GM12878 (cell line): ENCODE data around the gene NELFB. TPM values are rescaled to one million over a fixed set of nuclear protein-coding genes. Genes with fewer than 3 reads are reported as not detected.

ENCODE experiments used
- ATAC-seq: fragments of 200-7000 bp; cut with Tn5 transposase; 3 replicates; pipeline ENCODE4 v1.9.1; 2020; ENCODE audit warnings: mild to moderate bottlenecking, moderate library complexity
- BruUV-seq: library from RNA; stranded (reverse); fragments of 400-500 nt; replicated peaks from 2 replicates; lab custom pipeline; 2021; lab: Mats Ljungman, UMichigan
- CTCF ChIA-PET: fragments of 300-600 bp; sonication (Branson Sonifier 250); formaldehyde crosslinking; extraction: SDS; loops from one replicate; lab custom pipeline; 2021; ENCODE audit warnings: inconsistent platforms; lab: Yijun Ruan, JAX
- POLR2A ChIA-PET: fragments of 350-600 bp; formaldehyde crosslinking; extraction: SDS; loops from one replicate; lab custom pipeline; 2021; ENCODE audit warnings: inconsistent platforms; lab: Charles Lee
- RAD21 ChIA-PET: fragments of 300-600 bp; sonication (Branson Sonifier 250); formaldehyde crosslinking; loops from one replicate; lab custom pipeline; 2023; ENCODE audit warnings: antibody characterized with exemption; ENCODE audit not compliant: unreplicated experiment; lab: Charles Lee
- SMC1A ChIA-PET: fragments of 300-600 bp; sonication (Branson Sonifier 250); formaldehyde crosslinking; loops from one replicate; lab custom pipeline; 2023; ENCODE audit not compliant: unreplicated experiment, uncharacterized antibody; lab: Charles Lee
- DNase-seq: peaks from one replicate; pipeline ENCODE4 v3.0.0-alpha.2; 2011; ENCODE audit warnings: low read depth, low spot score
- FAIRE-seq: peaks from 3 replicates; lab custom pipeline; 2011; peaks lifted over from hg19 to GRCh38; lab: Jason Lieb, UNC
- H2AFZ ChIP-seq: 2 replicates; pipeline ENCODE4 v1.6.0; 2011; ENCODE audit warnings: low read depth, low read length, control low read depth; ENCODE audit not compliant: control insufficient read depth
- H3K27ac ChIP-seq: 2 replicates; pipeline ENCODE4 v1.5.1; 2011; ENCODE audit warnings: control low read depth; ENCODE audit not compliant: control insufficient read depth, insufficient read depth
- H3K27me3 ChIP-seq, 2 experiments: replicated peaks in 1 of 2; 2 replicates each; pipeline versions ENCODE4 v1.6.0 to v1.6.1; 2011; ENCODE audit warnings: low read length in 1 of 2; ENCODE audit not compliant: control insufficient read depth in 2 of 2, insufficient read depth in 2 of 2
- H3K36me3 ChIP-seq, 2 experiments: 2 replicates each; pipeline ENCODE4 v1.5.1; 2011; ENCODE audit warnings: low read length in 1 of 2; ENCODE audit not compliant: control insufficient read depth in 2 of 2, insufficient read depth in 2 of 2
- H3K4me1 ChIP-seq: 2 replicates; pipeline ENCODE4 v1.6.1; 2011; ENCODE audit warnings: mild to moderate bottlenecking, low read length, moderate library complexity, mixed read lengths; ENCODE audit not compliant: control insufficient read depth, insufficient read depth
- H3K4me2 ChIP-seq: 2 replicates; pipeline ENCODE4 v1.6.0; 2011; ENCODE audit warnings: control low read depth; ENCODE audit not compliant: control insufficient read depth, insufficient read depth
- H3K4me3 ChIP-seq: fragments of 200-600 bp; sonication (generic); 2 replicates; pipeline ENCODE4 v1.5.1; 2016
- H3K79me2 ChIP-seq: 2 replicates; pipeline ENCODE4 v1.6.0; 2011; ENCODE audit warnings: low read length; ENCODE audit not compliant: control insufficient read depth, insufficient read depth
- H3K9ac ChIP-seq: 2 replicates; pipeline ENCODE4 v1.8.0; 2011; ENCODE audit warnings: low read length, control low read depth, mixed read lengths; ENCODE audit not compliant: control insufficient read depth, insufficient read depth
- H3K9me3 ChIP-seq: replicated peaks from 3 replicates; pipeline ENCODE4 v1.5.1; 2011; ENCODE audit warnings: mild to moderate bottlenecking, low read length; ENCODE audit not compliant: control insufficient read depth, insufficient read depth
- H4K20me1 ChIP-seq: 2 replicates; pipeline ENCODE4 v1.6.0; 2011; ENCODE audit not compliant: control insufficient read depth, insufficient read depth
- ATF7 ChIP-seq: fragments of 450-650 bp; IDR thresholded peaks from 2 replicates; pipeline ENCODE4 v1.6.1; 2016; ENCODE audit warnings: low read depth, mild to moderate bottlenecking
- BACH1 ChIP-seq: fragments of 450-650 bp; IDR thresholded peaks from 2 replicates; pipeline ENCODE4 v1.6.1; 2017; ENCODE audit warnings: mild to moderate bottlenecking, borderline replicate concordance
- BRCA1 ChIP-seq: IDR thresholded peaks from 2 replicates; pipeline ENCODE4 v1.6.1; 2011; ENCODE audit warnings: low read depth, low read length, improper control_type of control experiment
- CEBPB ChIP-seq, 2 experiments: fragments of 150-350 bp in 1 of 2; IDR thresholded peaks; 2 replicates each; pipeline ENCODE4 v1.6.1; 2012 to 2014; ENCODE audit warnings: low read depth in 2 of 2, low read length in 2 of 2, borderline replicate concordance in 1 of 2, inconsistent platforms in 1 of 2
- CREB1 ChIP-seq: IDR thresholded peaks from 2 replicates; pipeline ENCODE4 v1.6.1; 2012; ENCODE audit warnings: low read depth, mild to moderate bottlenecking, inconsistent platforms
- KDM1A ChIP-seq: fragments of 200-600 bp; sonication (generic); IDR thresholded peaks from 2 replicates; pipeline ENCODE4 v1.6.1; 2016; ENCODE audit warnings: borderline replicate concordance
- MTA3 ChIP-seq: IDR thresholded peaks from 2 replicates; pipeline ENCODE4 v1.6.1; 2012; ENCODE audit warnings: low read length, inconsistent platforms, borderline replicate concordance
- NFYB ChIP-seq: IDR thresholded peaks from 2 replicates; pipeline ENCODE4 v1.6.1; 2011; ENCODE audit warnings: low read depth, mild to moderate bottlenecking, low read length, improper control_type of control experiment, moderate library complexity; ENCODE audit not compliant: insufficient read depth
- NR2F1 ChIP-seq: fragments of 450-650 bp; conservative IDR thresholded peaks from 2 replicates; pipeline ENCODE4 v1.6.1; 2017; ENCODE audit warnings: mild to moderate bottlenecking
- RCOR1 ChIP-seq: conservative IDR thresholded peaks from 2 replicates; pipeline ENCODE4 v1.6.1; 2012; ENCODE audit warnings: low read depth, low read length, improper control_type of control experiment
- SP1 ChIP-seq: IDR thresholded peaks from one replicate; pipeline ENCODE4 v1.6.1; 2011; ENCODE audit warnings: low read depth, low read length
- STAT1 ChIP-seq: fragments of 450-650 bp; conservative IDR thresholded peaks from 2 replicates; pipeline ENCODE4 v1.6.1; 2014; ENCODE audit warnings: antibody characterized with exemption, mild to moderate bottlenecking
- TCF12 ChIP-seq: IDR thresholded peaks from 2 replicates; pipeline ENCODE4 v1.6.1; 2011; ENCODE audit warnings: low read depth, mild to moderate bottlenecking, low read length
- ZBED1 ChIP-seq: IDR thresholded peaks from 2 replicates; pipeline ENCODE4 v1.6.1; 2016; ENCODE audit warnings: borderline replicate concordance
- ZNF384 ChIP-seq: IDR thresholded peaks from 2 replicates; pipeline ENCODE4 v1.6.1; 2012; ENCODE audit warnings: low read depth, mild to moderate bottlenecking, low read length, improper control_type of control experiment, borderline replicate concordance
- WGBS: methylation state at CpG from one replicate; pipeline ENCODE4 v1.1.6; 2016; ENCODE audit warnings: low lambda C conversion rate; ENCODE audit not compliant: insufficient replicate concordance, insufficient coverage; ENCODE audit errors: missing lambda C conversion rate; 5-methylcytosine and 5-hydroxymethylcytosine counted together
- in situ Hi-C: fragments of 300-500 bp; cut with MboI; formaldehyde crosslinking; loops from 9 replicates; pipeline ENCODE4 v1.14.3; 2018; ENCODE audit warnings: mixed read lengths
- intact Hi-C: fragments of 100-400 bp; cut with micrococcal nuclease; formaldehyde crosslinking; loops from one replicate; pipeline ENCODE4 v1.14.2; 2022; ENCODE audit not compliant: unreplicated experiment
- polyA plus RNA-seq, 11 experiments: library from polyadenylated mRNA; depleted of rRNA in 4 of 11; unstranded in 6 of 11; stranded (reverse) in 5 of 11; fragments of >200 nt; fragmentation: Nextera tagmentation in 4 of 11; fragmentation: Illumina TruSeq in 1 of 11; extraction: Ambion mirVana in 4 of 11; extraction: Trizol in 1 of 11; gene quantifications; 1 replicate in 1 of 11; 2 replicates in 10 of 11; pipeline versions ENCODE4 v1.2.1 to v1.2.3, GENCODE V29; 2011 to 2016; ENCODE audit warnings: inconsistent platforms in 2 of 11, missing spikeins in 2 of 11, low read depth in 1 of 11
- total RNA-seq, 4 experiments: library from RNA; depleted of rRNA in 3 of 4; stranded (reverse); fragments of >200 nt in 3 of 4; fragmentation: Illumina TruSeq in 1 of 4; extraction: Trizol in 1 of 4; gene quantifications; 2 replicates each; pipeline versions ENCODE4 v1.2.1 to v1.2.3, GENCODE V29; 2013 to 2021

NELFB gene
- total and polyA plus RNA-seq, 10 of the 15 experiments (the other 5 are each of a cell fraction or from before 2014, with no cell fraction given) = 0.19 to 63.4 (median 30.9) TPM

DNA sequence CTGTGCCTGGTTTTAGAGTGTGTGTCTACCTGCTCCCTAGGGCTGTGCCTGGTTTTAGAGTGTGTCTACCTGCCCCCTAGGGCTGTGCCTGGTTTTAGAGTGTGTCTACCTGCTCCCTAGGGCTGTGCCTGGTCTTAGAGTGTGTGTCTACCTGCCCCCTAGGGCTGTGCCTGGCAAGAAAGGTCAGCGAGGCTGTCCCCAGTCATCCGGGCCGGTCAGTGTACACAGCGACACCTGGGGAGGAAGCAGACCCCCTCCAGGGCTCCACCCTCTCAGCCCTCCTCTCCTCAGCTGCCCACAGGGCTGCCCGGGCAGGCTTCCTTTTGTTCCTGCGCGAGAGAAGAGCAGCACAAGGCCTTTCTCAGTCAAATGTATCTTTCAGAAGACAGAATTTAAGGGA, 42.8 kb downstream of the NELFB start:
- Histone ChIP-seq H3K27ac (no peak overlapping the region), H4K20me1 (no peaks in the 10 kb centered on the region), H3K9me3 (peaks cover 2% of the 10 kb centered on the region; the same call in 2 of the 3 replicates), H2AFZ (no peak overlapping the region), H3K36me3 (no peaks in the 10 kb centered on the region), H3K4me3 (no peak overlapping the region), H3K79me2 (no peaks in the 10 kb centered on the region; the same call in 1 of the 2 replicates), H3K27me3 (no peaks in the 10 kb centered on the region; a peak in 1 of 4 replicates), H3K9ac (no peak overlapping the region), H3K4me1 (peaks cover 23% of the 10 kb centered on the region), H3K4me2 (no peak overlapping the region)
- intact Hi-C loops (loop anchor here (10.0 kb wide), 1 partner anchor 227 kb away; no protein-coding TSS in a partner anchor), in situ Hi-C loops (no loop called here)
- DNase-seq (no peak), ATAC-seq (no peak), FAIRE-seq (no peak)
- 40% methylated on average over 6 of the region's 7 CpGs for WGBS
- CTCF ChIA-PET = interaction anchor here (2.5 kb wide), 1 partner anchor 11 kb away, joined by 5 read pairs; no protein-coding TSS in a partner anchor
- POLR2A ChIA-PET = interaction anchor here (0.6 to 1.1 kb wide), 2 partner anchors 147 to 200 kb away, joined by 3 read pairs; no protein-coding TSS in a partner anchor
- TF ChIP-seq RCOR1 = no peak
- TF ChIP-seq NFYB = no peak
- TF ChIP-seq CREB1 = no peak
- no peak for TF ChIP-seq STAT1
- no peak for TF ChIP-seq ZBED1
- no peak for TF ChIP-seq BRCA1
- no peak for TF ChIP-seq KDM1A
- no peak for TF ChIP-seq CEBPB (IDR thresholded peaks at IDR 0.05; ENCODE audit: borderline replicate concordance in 1 of 2, low read depth in 2 of 2, low read length in 2 of 2)
- no peak for TF ChIP-seq SP1
- no peak for TF ChIP-seq BACH1
- TF ChIP-seq MTA3 = no peak
- no peak for TF ChIP-seq NR2F1
- no peak for TF ChIP-seq ATF7
- TF ChIP-seq TCF12 = no peak
- TF ChIP-seq ZNF384 = no peak
- RAD21 ChIA-PET = no interaction called here
- SMC1A ChIA-PET = no interaction called here
- no TSS peak for BruUV-seq
